SK-N-SH treated with all-trans-retinoic acid at 6 μM for 48 hours (cell line): ENCODE data around the gene SGPL1.

ENCODE experiments used
- ATAC-seq: fragments of 200-7000 bp; cut with Tn5 transposase; 3 replicates; pipeline ENCODE4 v1.9.1; 2020; ENCODE audit warnings: mild to moderate bottlenecking, moderate library complexity
- ARNTL ChIP-seq: fragments of 450-650 bp; formaldehyde crosslinking; IDR thresholded peaks from 2 replicates; pipeline ENCODE4 v1.5.0; 2020; ENCODE audit warnings: low read depth, mild to moderate bottlenecking, moderate library complexity, borderline replicate concordance
- BACH2 ChIP-seq: fragments of 250-450 bp; sonication (Bioruptor Pico); IDR thresholded peaks from 2 replicates; pipeline ENCODE4 v1.9.0; 2021; ENCODE audit warnings: mild to moderate bottlenecking, borderline replicate concordance
- CREB5 ChIP-seq: fragments of 250-450 bp; sonication (Bioruptor Pico); IDR thresholded peaks from 2 replicates; pipeline ENCODE4 v1.5.1; 2020; ENCODE audit warnings: low read depth, mild to moderate bottlenecking, moderate library complexity
- CSRNP3 ChIP-seq: fragments of 250-450 bp; sonication (Bioruptor Pico); IDR thresholded peaks from 2 replicates; pipeline ENCODE4 v1.5.1; 2021; ENCODE audit warnings: mild to moderate bottlenecking, moderate library complexity
- ESRRG ChIP-seq: fragments of 250-450 bp; sonication (Bioruptor Pico); IDR thresholded peaks from 2 replicates; pipeline ENCODE4 v1.6.1; 2021; ENCODE audit warnings: mild to moderate bottlenecking
- GLIS3 ChIP-seq: fragments of 250-450 bp; sonication (Bioruptor Pico); IDR thresholded peaks from 2 replicates; pipeline ENCODE4 v1.5.0; 2020; ENCODE audit warnings: mild to moderate bottlenecking, moderate library complexity
- ISL1 ChIP-seq: fragments of 250-450 bp; sonication (Bioruptor Pico); IDR thresholded peaks from 2 replicates; pipeline ENCODE4 v2.1.2; 2022; ENCODE audit warnings: mild to moderate bottlenecking, moderate library complexity
- OSR1 ChIP-seq: fragments of 250-450 bp; sonication (Bioruptor Pico); IDR thresholded peaks from 2 replicates; pipeline ENCODE4 v1.8.0; 2022; ENCODE audit warnings: moderate library complexity, mild to moderate bottlenecking, inconsistent platforms
- PATZ1 ChIP-seq: fragments of 250-450 bp; sonication (Bioruptor Pico); IDR thresholded peaks from 2 replicates; pipeline ENCODE4 v1.8.0; 2020; ENCODE audit warnings: mild to moderate bottlenecking, moderate library complexity, borderline replicate concordance
- POU6F1 ChIP-seq: fragments of 250-450 bp; sonication (Bioruptor Pico); IDR thresholded peaks from 2 replicates; pipeline ENCODE4 v1.8.0; 2021; ENCODE audit warnings: low read depth, mild to moderate bottlenecking, moderate library complexity, borderline replicate concordance
- PPARA ChIP-seq: fragments of 250-450 bp; sonication (Bioruptor Pico); IDR thresholded peaks from 2 replicates; pipeline ENCODE4 v1.5.0; 2020; ENCODE audit warnings: mild to moderate bottlenecking, borderline replicate concordance
- RARB ChIP-seq: fragments of 250-450 bp; sonication (Bioruptor Pico); IDR thresholded peaks from 2 replicates; pipeline ENCODE4 v1.8.0; 2021; ENCODE audit warnings: mild to moderate bottlenecking, moderate library complexity
- SNAI2 ChIP-seq: fragments of 250-450 bp; sonication (Bioruptor Pico); IDR thresholded peaks from 2 replicates; pipeline ENCODE4 v1.5.0; 2020; ENCODE audit warnings: mild to moderate bottlenecking, moderate library complexity
- TCF4 ChIP-seq: fragments of 250-450 bp; sonication (Bioruptor Pico); IDR thresholded peaks from 2 replicates; pipeline ENCODE4 v1.8.0; 2021; ENCODE audit warnings: mild to moderate bottlenecking, moderate library complexity, borderline replicate concordance
- TOX ChIP-seq: fragments of 250-450 bp; sonication (Bioruptor Pico); IDR thresholded peaks from 2 replicates; pipeline ENCODE4 v1.8.0; 2021; ENCODE audit warnings: mild to moderate bottlenecking, moderate library complexity, borderline replicate concordance
- TSHZ2 ChIP-seq: fragments of 250-450 bp; sonication (Bioruptor Pico); IDR thresholded peaks from 2 replicates; pipeline ENCODE4 v1.5.0; 2020; ENCODE audit warnings: mild to moderate bottlenecking, moderate library complexity
- ZC3H10 ChIP-seq: fragments of 250-450 bp; sonication (Bioruptor Pico); IDR thresholded peaks from 2 replicates; pipeline ENCODE4 v1.5.1; 2021; ENCODE audit warnings: mild to moderate bottlenecking, moderate library complexity
- ZFP3 ChIP-seq: fragments of 250-450 bp; sonication (Bioruptor Pico); IDR thresholded peaks from 2 replicates; pipeline ENCODE4 v1.5.0; 2020; ENCODE audit warnings: mild to moderate bottlenecking, moderate library complexity
- ZFP30 ChIP-seq: fragments of 450-650 bp; formaldehyde crosslinking; IDR thresholded peaks from 2 replicates; pipeline ENCODE4 v1.5.0; 2022; ENCODE audit warnings: mild to moderate bottlenecking, moderate library complexity
- ZNF565 ChIP-seq: fragments of 450-650 bp; formaldehyde crosslinking; conservative IDR thresholded peaks from 2 replicates; pipeline ENCODE4 v1.5.0; 2020; ENCODE audit warnings: low read depth, mild to moderate bottlenecking, moderate library complexity
- ZNF70 ChIP-seq: fragments of 450-650 bp; formaldehyde crosslinking; IDR thresholded peaks from 2 replicates; pipeline ENCODE4 v1.5.0; 2020; ENCODE audit warnings: mild to moderate bottlenecking, moderate library complexity
- ZNF8 ChIP-seq: fragments of 450-650 bp; formaldehyde crosslinking; IDR thresholded peaks from 2 replicates; pipeline ENCODE4 v1.5.0; 2020; ENCODE audit warnings: mild to moderate bottlenecking, moderate library complexity

The SGPL1 gene

GRCh38 chr10:70911386-70911785, 95.6 kb downstream of the SGPL1 start:
- TF ChIP-seq TCF4 (CRISPR knock-in tag) (no peak), RARB (CRISPR knock-in tag) (no peak), SNAI2 (CRISPR knock-in tag) (no peak), ZNF70 (no peak), ARNTL (CRISPR knock-in tag) (no peak), CREB5 (CRISPR knock-in tag) (no peak), ZNF565 (CRISPR knock-in tag) (no peak), CSRNP3 (CRISPR knock-in tag) (no peak), OSR1 (CRISPR knock-in tag) (no peak), ISL1 (CRISPR knock-in tag) (no peak), BACH2 (CRISPR knock-in tag) (no peak), ESRRG (CRISPR knock-in tag) (no peak), TOX (CRISPR knock-in tag) (no peak), ZC3H10 (no peak), TSHZ2 (CRISPR knock-in tag) (no peak), GLIS3 (no peak), PATZ1 (no peak), ZFP30 (no peak), PPARA (CRISPR knock-in tag) (no peak), ZNF8 (CRISPR knock-in tag) (no peak)
- TF ChIP-seq, all 23 proteins: peak for 0
- ATAC-seq: no peak

GRCh38 chr10:70912556-70912955, 96.8 kb downstream of the SGPL1 start:
- ATAC-seq: no peak
- no peak for TF ChIP-seq RARB (CRISPR knock-in tag)
- no peak for TF ChIP-seq BACH2 (CRISPR knock-in tag)
- TF ChIP-seq CSRNP3 (CRISPR knock-in tag): no peak
- no peak for TF ChIP-seq TCF4 (CRISPR knock-in tag)
- no peak for TF ChIP-seq ESRRG (CRISPR knock-in tag)
- TF ChIP-seq ZFP3: no peak
- TF ChIP-seq OSR1 (CRISPR knock-in tag): no peak
- no peak for TF ChIP-seq ZFP30
- TF ChIP-seq ZNF70: no peak
- TF ChIP-seq POU6F1 (CRISPR knock-in tag): no peak
- TF ChIP-seq TSHZ2 (CRISPR knock-in tag): no peak
- no peak for TF ChIP-seq ISL1 (CRISPR knock-in tag)
- no peak for TF ChIP-seq ZNF8 (CRISPR knock-in tag)
- no peak for TF ChIP-seq PATZ1
- no peak for TF ChIP-seq ARNTL (CRISPR knock-in tag)
- no peak for TF ChIP-seq PPARA (CRISPR knock-in tag)
